Measurements from ENCODE around the gene ZNF398.

GRCh38 chr7:149104749-149105148 is 42.5 kb upstream of the ZNF398 start:
- TF ChIP-seq POLR2A (IDR thresholded peaks at IDR 0.05; ENCODE audit: low read depth, low read length) (no peak), POLR2AphosphoS5 (IDR thresholded peaks at IDR 0.05; ENCODE audit: low read depth, low read length) (no peak), PAX5 (IDR thresholded peaks at IDR 0.05; ENCODE audit: insufficient read depth, low read length, severe bottlenecking) (no peak), TAF1 (IDR thresholded peaks at IDR 0.05; ENCODE audit: low read depth, low read length) (no peak), SPI1 (IDR thresholded peaks at IDR 0.05; ENCODE audit: low read depth, low read length) (no peak), POU2F2 (IDR thresholded peaks at IDR 0.05; ENCODE audit: low read depth, low read length) (no peak)

Measured in GM12891 (cell line).